Stimulated activated CD4-positive, alpha-beta T cell treated with anti-CD3 and anti-CD28 coated beads, TNF-alpha, amount 100 ng/mL, for 1 hour (primary cell): Measurements from ENCODE around the gene PPP1R13L.
"Not testable (repeated sequence)": the region's sequence is repeated elsewhere in the genome, so short reads cannot be mapped to it uniquely, and the experiment has no call there.

Source experiments
- DNase-seq, 3 donors: peaks; one replicate each; pipeline ENCODE4 v3.0.0-alpha.2; 2020; ENCODE audit warnings: low read depth in 3 of 3, low spot score in 1 of 3

Gene PPP1R13L

DNA sequence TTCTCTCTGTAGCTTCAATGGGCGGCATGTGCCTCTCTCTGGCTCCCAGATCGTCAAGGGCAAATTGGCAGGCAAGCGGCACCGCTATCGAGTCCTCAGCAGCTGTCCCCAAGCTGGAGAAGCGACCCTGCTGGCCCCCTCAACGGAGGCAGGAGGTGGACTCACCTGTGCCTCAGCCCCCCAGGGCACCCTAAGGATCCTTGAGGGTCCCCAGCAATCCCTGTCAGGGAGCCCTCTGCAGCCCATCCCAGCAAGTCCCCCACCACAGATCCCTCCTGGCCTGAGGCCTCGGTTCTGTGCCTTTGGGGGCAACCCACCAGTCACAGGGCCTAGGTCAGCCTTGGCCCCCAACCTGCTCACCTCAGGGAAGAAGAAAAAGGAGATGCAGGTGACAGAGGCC, 3.3 kb upstream of the PPP1R13L start:
- DNase-seq = no peak

DNA sequence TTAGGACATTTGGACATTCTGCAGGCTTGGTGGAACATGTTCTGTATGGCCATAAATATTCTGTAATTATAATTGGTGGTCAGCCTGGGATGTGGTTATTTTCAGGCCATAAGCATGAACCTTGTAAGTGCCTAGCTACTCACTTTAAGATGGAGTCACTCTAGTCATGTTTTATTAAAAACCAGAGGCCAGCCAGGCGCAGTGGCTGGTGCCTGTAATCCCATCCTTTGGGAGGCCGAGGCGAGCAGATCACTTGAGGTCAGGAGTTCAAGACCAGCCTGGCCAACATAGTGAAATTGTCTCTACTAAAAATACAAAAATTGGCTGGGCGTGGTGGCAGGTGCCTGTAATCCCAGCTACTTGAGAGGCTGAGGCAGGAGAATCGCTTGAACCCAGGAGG, 2.7 kb upstream of the PPP1R13L start:
- DNase-seq = not testable (repeated sequence)

DNA sequence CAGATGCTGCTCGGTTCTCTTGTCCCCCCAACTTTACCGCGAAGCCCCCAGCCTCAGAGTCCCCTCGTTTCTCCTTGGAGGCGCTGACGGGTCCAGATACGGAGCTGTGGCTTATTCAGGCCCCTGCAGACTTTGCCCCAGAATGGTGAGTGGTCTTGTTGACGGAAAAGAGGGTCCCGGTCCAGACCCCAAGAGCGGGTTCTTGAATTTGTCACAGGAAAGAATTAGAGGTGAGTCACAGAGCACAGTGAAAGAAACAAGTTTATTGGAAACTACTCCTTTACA, 2.2 kb upstream of the PPP1R13L start:
- no peak for DNase-seq

DNA sequence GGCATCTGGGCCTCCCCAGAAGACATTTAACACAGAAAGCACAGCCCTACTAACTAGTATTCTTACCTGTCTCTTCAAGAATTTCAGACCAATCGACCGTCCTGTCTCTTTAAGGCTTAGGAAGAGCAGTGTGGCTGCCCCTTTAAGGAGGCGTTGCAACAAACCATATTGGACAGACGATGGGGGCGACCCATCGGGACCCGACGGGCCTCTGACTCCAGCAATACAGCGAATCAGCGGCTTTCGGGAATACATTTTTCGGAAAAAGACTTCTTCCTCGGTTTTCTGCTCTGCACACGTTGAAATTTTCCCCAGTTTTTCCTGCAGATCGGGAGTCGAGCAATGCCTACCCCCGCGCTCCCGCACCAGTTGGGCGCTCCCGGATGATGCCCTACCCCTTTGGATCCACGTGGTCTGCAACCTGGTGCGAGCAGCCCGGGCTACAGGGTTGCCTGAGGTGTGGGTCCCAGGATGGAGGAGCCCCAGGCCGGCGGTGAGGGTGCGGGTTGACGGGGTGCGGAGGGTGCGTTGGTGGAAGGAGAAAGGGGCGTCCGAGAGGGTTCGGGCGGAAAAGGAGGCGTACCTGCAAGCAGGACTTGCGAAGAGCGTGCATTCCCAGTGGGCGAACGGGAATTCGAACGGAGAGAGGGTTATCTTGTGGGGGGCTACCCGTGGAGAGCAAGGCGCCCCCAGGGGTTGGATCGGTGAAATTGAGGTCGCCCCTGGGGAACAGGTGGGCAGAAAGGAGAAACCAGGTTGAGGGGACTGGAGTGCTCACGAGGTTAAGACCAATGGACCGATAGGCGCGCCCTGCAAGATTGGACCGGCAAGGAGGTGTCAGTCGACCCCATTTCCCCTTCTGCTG, 1.6 kb upstream of the PPP1R13L start, which contains the start of gene POLR1G:
TSS of gene POLR1G (plus strand) at position 419 of the 865 bp plus-strand sequence. CDS start at position 472, 53 bp downstream.
- peak; percentile 39 to 62 (median 53) for DNase-seq

DNA sequence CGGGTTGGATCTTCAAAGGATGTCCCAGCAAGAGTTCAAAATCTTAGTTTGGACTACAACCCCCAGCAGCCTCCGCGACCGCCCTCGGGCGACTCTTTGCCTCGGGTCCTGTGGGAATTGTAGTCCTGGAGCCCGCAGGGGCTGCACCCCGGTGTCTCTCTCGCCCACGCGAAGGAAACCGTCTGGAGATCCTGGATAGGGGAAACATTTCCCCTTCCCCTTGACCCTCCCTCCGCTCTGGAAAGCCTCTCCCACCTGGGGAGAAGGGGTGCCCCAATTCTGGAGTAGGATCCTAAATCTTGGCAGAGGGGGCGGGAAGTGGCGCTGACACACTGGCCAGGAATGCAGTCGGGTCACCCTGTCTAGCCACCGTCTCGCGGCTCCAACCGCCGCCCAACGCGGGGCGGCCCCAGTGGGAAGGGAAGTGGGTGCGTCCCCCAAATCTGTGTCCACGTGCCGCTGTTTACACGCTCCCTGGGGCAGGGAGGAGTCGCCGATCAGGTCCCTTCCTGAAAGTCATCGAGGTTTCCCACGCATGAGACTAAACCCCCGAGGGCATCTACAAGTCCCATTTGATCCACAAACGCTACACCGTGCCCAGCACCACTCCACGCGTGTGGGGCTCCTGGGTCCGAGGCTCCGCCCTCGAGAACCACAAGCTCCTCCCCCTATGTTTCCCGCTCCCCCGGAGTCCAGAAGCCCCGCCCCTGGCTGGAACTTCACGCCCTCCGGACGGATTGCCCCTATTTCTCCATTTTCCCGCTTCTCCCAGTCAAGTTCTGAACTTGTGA, 761 bp upstream of the PPP1R13L start:
- DNase-seq = peak; percentile 50 to 67 (median 56)

DNA sequence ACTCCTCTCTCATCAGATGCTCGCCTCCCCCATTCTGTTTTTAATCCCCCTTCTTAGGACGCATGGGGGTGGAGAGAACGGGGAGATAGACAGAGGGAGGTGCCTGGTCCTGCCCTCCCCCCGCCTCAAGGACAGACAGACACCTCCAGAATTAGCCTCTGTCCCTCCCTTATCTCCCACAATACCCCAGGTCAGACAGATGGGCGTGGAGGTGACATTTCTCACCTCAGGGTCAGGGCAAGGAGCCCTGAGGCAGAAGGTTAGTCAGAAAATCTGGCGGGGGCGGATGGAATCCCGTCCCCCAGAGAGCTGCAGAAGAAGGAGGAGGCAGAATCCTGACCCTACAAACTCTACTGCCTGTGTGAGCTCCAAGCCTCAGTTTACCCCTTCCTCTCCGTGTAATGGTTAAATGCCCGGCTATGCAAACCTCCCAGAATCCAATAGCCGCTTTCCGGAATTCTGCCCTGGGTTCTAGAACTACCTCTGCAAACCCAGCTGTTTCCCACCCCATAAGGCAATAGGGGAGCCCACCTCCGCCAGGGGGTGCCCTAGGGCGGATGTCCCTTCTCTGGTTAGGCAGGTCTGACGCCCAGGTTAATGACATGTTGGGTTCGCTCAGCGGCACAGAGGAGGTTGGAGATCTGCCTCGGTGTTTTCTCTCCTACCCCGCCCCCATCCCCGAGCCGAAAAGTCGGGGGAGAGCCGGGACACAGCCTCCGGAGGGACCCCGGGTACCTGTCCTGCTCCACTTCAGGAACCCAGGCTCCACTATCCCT, 900 bp downstream of the PPP1R13L start:
- peak in 1 of 3 donors; percentile 40 for DNase-seq

DNA sequence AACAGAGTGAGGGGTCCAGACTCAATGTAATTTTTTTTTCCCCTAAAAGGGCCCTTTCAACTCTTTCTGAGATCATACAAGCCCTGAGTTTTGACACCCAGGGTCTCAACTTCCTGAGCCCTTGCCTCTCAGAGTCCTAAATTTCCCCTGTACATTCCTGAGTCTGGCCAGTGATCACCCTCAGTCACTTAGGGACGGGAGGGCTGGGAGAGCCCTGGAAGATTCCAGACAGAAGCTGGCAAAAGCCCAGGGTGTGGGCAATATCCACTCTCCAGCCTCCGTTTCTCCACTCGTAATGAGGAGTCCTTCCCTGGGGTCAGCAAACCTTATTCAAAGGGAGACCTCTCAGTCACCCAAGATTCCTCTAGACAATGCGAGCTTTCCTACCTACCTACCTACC, 1.6 kb downstream of the PPP1R13L start:
- DNase-seq = no peak

DNA sequence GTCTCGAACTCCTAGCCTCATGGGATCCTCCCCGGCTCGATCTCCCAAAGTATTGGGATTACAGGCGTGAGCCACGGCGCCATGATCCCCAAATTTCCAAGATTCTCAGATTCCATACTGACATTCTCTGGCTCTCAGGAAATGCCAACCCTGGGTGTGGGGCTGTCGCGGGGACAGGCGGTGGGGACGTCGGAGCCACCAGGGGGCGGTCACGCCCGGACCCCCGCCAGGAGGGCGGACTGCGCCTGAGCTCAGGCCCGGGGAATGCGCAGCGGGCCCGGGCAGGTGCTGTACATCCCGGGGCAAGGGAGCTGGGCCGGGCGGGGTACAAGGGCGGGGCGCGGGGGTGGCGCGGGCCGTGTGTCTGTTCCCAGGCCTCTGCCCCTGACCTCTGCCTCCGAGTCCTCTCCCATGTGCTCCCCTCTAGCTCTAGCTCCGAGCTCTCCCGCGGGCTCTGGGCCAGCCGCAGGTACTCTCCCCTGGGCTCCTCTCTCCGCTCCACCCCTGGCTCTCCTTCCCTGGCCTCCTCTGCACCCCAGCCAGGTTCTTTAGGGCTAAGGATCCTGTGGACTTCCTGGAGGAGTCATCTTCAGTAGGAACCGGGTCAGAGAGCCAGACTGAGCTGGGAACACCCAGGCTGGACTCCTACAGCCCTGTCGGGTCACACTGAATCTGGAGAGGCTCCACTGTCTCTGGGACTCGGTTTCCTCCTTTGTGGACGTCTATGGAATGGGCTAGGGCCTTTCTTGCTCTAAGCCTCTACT, 2.4 kb downstream of the PPP1R13L start:
- DNase-seq = peak in 1 of 3 donors; percentile 28

DNA sequence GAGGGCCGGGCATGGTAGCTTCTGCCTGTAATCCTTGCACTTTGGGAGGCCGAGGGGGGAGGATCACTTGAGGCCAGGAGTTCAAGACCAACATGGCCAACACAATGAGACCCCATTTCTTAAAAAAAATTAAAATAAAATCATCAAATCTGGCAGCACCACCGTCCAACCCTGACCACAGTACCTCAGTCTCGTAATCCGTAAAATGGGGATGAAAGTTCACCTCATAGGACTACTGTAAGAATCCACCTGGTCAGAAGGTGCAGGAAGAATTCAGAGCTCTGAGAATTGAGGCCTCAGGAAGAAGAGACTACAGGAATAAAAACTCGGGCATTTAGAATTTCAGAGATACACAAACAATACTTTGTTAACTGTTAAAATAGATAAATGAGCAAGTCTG, 3.1 kb downstream of the PPP1R13L start:
- DNase-seq = no peak

DNA sequence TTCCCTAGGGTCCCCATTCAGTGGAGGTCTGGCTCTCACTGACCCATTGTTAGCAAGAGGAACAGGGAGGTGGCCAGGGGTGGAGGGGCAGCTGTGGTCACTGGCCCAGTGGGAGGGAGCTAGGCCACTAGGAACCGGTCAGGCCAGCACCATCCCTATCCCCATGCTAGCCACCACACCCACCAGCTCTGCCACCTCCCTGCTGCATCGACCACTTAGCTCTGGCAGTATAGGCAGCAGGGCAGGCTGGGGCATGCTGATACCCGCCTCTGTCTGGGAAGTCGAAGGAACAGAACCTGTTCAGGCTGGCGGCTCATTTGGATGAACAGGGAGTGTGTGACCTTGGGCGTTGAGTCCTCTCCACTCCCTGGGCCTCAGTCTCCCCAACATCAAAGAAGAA, 4.7 kb downstream of the PPP1R13L start:
- DNase-seq = no peak

DNA sequence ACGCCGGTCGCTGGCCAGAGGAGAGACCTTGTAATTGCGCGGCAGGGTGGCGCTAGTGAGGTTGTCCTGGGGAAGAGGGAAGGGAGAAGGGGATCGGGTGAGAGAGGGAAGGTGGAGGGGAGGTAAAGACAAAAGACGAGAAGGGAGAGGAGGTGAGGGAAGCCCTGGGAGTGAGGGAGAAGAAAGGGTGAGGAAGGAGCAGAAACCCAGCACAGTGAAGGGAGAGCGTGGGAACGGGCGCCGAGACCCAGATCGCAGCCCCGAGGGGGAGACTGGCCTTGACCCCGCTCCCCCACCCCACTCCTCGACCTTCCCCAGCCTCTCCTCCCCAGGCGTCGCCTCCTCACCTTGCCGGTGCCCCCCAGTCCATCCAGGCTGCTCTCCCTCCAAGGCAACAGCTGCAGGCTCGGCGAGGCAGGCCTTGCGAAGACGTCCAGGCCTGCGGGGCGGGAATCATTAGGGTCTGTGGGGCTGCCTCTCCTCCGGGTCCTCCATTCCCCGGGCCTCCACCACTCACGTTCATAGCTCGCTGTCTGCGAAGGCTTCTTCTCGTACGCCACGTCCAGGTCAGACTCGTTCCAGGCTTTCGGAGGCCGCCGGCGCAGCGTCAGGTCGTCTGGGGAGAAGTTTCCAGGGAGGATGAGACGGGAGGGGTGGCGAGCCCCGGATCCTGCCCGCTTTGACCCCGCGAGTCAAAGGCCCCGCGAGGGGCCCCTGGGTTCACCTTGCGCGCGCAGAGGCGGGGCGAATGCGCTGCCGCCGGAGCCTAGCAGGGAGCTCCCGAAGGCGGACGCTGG, 8.8 kb downstream of the PPP1R13L start:
- DNase-seq = no peak

DNA sequence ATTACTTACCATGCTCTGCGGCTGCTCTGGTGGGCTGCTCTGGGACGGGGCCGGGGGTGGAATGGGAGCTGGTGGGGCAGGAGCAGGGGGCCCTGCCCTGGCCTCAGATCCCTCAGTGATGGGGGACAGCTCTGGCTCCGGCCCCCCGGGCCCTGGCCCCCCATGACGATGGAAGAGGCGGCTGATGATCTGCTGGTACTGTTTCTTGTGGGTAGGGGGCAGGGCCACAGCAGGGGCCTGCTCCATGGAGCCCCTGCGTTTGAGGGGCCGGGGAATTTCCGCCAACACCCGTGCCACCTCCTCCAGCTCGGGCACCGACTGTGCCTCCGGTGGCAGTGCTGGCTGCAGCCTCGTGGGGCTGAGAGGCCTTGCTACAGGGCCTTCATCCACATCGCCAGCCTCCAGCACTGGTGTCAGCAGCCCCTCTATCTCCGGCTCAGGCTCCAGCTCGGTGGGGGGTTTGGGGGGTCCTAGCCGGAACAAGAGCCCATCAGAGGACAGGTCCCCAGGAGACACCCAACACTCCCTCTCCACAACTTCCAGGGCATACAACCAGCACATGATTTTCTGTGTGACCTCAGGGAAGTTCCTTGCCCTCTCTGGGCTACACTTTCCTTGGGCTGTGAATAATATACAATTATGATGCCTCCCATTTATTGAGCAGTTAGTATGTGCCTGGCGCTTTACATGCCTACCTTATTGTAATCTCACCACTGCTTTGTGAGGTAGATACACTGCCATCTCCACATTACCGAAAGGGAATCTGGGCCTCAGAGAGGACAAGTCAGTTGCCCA, 12.8 kb downstream of the PPP1R13L start:
- no peak for DNase-seq

DNA sequence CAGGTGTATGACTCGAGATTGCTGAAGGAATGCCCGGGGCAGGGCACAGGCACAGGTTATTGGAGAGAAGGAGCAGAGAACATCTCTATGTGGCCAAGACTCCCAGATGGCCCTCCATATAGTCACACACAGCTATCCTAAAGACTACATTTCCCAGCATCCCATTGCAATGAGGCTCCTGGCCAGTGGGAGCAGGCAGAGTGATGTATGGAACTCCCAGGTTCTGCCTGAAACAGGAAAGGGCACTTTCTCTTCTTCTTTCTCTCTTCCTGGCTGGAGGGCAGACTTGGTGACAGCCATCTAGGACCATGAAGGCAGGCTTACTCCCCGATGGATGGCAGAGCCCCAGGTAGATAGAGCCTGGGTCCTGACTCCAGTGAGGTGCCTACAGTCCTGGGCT, 13.5 kb downstream of the PPP1R13L start:
- no peak for DNase-seq

DNA sequence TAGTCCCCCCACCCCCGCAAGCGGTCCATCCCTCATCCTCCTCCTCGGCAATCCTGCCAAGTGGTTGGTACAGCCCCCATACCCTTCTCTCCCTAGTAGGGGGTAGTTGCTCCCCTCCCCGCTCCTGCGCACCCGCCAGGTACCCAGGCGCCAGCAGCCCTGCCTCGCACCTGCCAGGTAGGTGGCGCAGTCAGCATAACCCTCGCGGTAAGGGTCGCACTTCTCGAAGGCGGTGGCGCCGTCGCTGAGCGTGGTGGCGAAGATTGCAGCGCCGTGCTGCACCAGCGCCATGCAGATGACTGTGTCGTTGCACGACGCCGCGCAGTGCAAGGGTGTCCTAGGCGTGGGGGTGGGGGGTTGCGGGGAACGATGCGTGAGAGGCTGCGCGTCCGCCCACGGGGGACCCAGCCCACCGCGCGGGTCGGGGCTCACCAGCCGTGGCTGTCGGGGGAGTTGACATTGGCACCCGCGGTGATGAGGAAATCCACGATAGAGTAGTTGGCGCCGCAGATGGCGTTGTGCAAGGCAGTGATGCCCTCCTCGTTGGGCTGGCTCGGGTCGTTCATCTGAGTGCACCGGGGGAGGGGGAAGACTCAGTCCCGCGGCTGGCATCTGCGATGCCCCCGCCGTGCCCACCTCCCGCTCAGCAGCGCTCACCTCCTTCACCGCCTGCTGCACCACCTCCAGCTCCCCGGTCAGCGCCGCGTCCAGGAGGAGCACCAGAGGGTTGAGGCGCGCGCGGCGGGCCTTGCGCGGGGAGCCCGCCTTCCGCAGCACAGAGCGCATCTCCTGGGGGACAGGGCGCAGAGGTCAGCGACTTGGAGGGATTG, 19.3 kb downstream of the PPP1R13L start:
- no peak for DNase-seq

DNA sequence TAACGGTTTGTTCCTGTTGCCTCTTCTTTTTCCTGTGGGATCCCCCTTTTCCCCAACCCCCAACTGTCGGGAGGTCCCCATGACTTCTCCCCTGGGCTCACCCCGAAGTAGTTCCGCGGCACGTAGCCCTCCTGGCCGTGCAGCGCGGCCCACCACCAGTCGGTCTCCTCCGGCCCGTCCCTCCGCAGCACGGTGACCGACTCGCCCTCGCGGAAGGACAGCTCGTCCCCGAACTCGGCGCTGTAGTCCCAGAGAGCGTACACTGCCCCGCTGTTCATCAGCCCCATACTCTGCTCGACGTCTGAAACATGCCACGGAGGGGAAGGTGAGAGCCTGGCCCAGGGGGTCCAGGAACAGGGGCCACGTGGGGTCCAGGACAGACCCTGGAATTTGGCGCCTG, 22.4 kb downstream of the PPP1R13L start:
- DNase-seq = no peak

DNA sequence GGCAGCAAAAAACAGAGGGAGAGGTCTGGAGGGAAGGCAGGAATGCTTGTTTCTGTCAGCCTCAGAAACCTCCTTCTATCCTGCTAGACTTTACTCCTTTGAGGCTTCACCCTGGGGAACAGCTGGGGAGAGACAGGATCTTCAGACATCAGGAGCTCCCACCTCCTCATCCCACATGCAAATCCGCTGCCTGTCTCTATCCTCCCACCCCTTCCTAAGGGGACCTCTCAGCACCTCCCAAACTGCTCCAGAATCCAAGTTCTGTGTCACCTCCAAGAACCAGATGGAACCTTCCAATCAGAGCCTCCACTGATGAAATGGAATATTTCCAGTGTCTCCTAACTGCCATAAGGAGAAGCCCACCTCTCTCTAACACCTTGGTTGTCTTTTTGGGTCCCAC, 24.8 kb downstream of the PPP1R13L start:
- DNase-seq = no peak

DNA sequence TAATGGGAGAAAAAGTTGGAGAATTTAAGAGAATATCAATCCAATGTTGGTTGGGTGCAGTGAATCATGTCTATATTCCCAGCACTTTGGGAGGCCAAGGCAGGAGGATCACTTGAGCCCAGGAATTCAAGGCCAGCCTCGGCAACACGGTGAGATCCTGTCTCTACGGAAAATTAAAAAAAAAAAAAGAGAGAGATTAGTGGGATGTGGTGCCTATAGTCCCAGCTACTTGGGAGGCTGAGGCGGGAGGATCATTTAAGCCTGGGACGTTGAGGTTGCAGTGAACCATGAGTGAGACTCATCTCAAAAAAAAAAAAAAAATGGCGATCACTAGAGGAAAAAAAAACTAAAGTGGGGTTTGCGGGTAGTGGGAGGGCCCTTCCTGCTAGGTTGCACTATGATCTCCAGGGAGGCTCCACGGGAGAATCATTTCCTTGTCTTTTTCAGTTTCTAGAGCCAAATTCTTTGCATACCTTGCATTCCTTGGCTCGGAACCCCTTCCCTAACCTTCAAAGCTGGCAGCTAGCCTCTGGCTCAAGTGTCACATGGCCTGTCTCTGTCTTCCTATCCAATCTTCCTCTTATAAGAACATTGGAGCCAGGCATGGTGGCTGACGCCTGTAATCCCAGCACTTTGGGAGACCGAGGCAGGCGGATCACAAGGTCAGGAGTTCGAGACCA, 28.7 kb downstream of the PPP1R13L start:
- DNase-seq = no peak
